ENCODE data around the gene AACS. TPM values are rescaled to one million over a fixed set of nuclear protein-coding genes. Genes with fewer than 3 reads are reported as not detected.

The AACS gene
- total and polyA plus RNA-seq, 2 of the 4 experiments (the other 2 are of a cell fraction), result 22.0 to 24.9 TPM

- Histone ChIP-seq H2BK5ac (ENCODE audit: low read depth, low read length, poor library complexity, severe bottlenecking) (no peak overlapping the region), H3K79me1 (ENCODE audit: low read depth in 1 of 2, low read length in 2 of 2) (peaks cover 4 to 9% of the 10 kb centered on the region in 2 experiments; a peak in 2 of 4 replicates), H3K27me3 (ENCODE audit: control insufficient read depth, insufficient read depth, low read length) (no peaks in the 10 kb centered on the region), H3K56ac (ENCODE audit: extremely low read depth, insufficient read depth, low read length) (no peak overlapping the region), H3K36me3 (ENCODE audit: control insufficient read depth, insufficient read depth, low read length) (peaks cover 17% of the 10 kb centered on the region), H3K4me2 (ENCODE audit: low read depth, low read length) (no peak overlapping the region), H2AK9ac (replicated peaks; ENCODE audit: low read depth, low read length, poor library complexity) (no peak overlapping the region), H3K4me3 (ENCODE audit: insufficient read depth, low read depth, low read length) (no peak overlapping the region), H3K18ac (ENCODE audit: low read depth, low read length) (no peak overlapping the region), H2BK120ac (ENCODE audit: low read depth, low read length) (no peak overlapping the region), H3K23ac (ENCODE audit: low read depth, low read length) (no peak overlapping the region), H4K5ac (ENCODE audit: low read depth, low read length) (no peak overlapping the region), H4K20me1 (ENCODE audit: insufficient read depth, low read length) (0 out of 2 replicates have a peak, but pooled peaks cover 3% of the 10 kb centered on the region), H3K4me1 (ENCODE audit: control insufficient read depth, insufficient read depth, low read length) (peaks cover 9% of the 10 kb centered on the region), H4K91ac (ENCODE audit: insufficient read depth, low read depth, low read length) (no peak overlapping the region), H2AK5ac (ENCODE audit: low read depth, low read length) (no peak overlapping the region), H3K9me1 (ENCODE audit: insufficient read depth, low read length) (no peaks in the 10 kb centered on the region; the same call in 1 of the 2 replicates), H3K4ac (ENCODE audit: low read depth, low read length) (no peak overlapping the region), H2AFZ (replicated peaks; ENCODE audit: low read length, poor library complexity) (no peak overlapping the region), H4K8ac (ENCODE audit: low read depth in 2 of 2, low read length in 2 of 2) (no peak overlapping the region), H3K27ac (ENCODE audit: insufficient read depth, low read length) (no peak overlapping the region), H2BK20ac (ENCODE audit: low read depth, low read length) (no peak overlapping the region), H3K9me3 (ENCODE audit: control insufficient read depth, insufficient read depth, low read length) (no peaks in the 10 kb centered on the region), H2BK15ac (ENCODE audit: low read depth, low read length) (no peak overlapping the region), H3K14ac (replicated peaks; ENCODE audit: low read depth, low read length) (no peak overlapping the region), H3K9ac (ENCODE audit: low read depth, low read length) (no peak overlapping the region)
- intact Hi-C loops (cut with micrococcal nuclease) (no loop called here), dilution Hi-C loops (cut with HindIII; ENCODE audit: low sequenced_read_pairs, unreplicated experiment) (no loop called here), in situ Hi-C loops (cut with MboI; ENCODE audit: low sequenced_read_pairs) (no loop called here)
- TF ChIP-seq CTCF (conservative IDR thresholded peaks at IDR 0.05; ENCODE audit: low read depth, low read length), result no peak
- no peak for TF ChIP-seq MAFK (IDR thresholded peaks at IDR 0.05; ENCODE audit: low read depth, low read length)
- no peak for TF ChIP-seq RFX5 (IDR thresholded peaks at IDR 0.05; ENCODE audit: low read depth, low read length)
- TF ChIP-seq RAD21 (IDR thresholded peaks at IDR 0.05; ENCODE audit: low read length), result no peak
- no peak for TF ChIP-seq SMC3 (IDR thresholded peaks at IDR 0.05; ENCODE audit: low read depth, low read length)
- TF ChIP-seq CEBPB (IDR thresholded peaks at IDR 0.05; ENCODE audit: low read depth, low read length), result no peak
- no peak for TF ChIP-seq MXI1 (IDR thresholded peaks at IDR 0.05; ENCODE audit: borderline replicate concordance, low read depth, low read length)
- TF ChIP-seq USF2 (IDR thresholded peaks at IDR 0.05; ENCODE audit: low read depth, low read length), result no peak
- no peak for TF ChIP-seq CHD1 (IDR thresholded peaks at IDR 0.05; ENCODE audit: low read depth, low read length)
- TF ChIP-seq BHLHE40 (IDR thresholded peaks at IDR 0.05; ENCODE audit: low read depth, low read length), result no peak
- no peak for TF ChIP-seq ELK1 (IDR thresholded peaks at IDR 0.05; ENCODE audit: borderline replicate concordance, low read depth, low read length)
- no peak for TF ChIP-seq MAZ (IDR thresholded peaks at IDR 0.05; ENCODE audit: borderline replicate concordance, low read depth, low read length)
- no peak for ATAC-seq (ENCODE audit: low read depth)
- WGBS, 2 experiments (ENCODE audit: extremely low coverage in 2 of 2, insufficient read length in 1 of 2), result 64% methylated on average over 14 of the region's 26 CpGs; no CpG with 5 or more reads in 1 of the 2 experiments
- DNase-seq, result no peak
- CTCF ChIA-PET, result no interaction called here
- BruUV-seq (replicated peaks), result no TSS peak
- POLR2A ChIA-PET (ENCODE audit: unreplicated experiment), result no interaction called here
These were observed 28.6 kb downstream of the AACS start for GRCh38 chr12:125093681-125094330.
